Hepatocyte (in vitro differentiated cells): ENCODE results near the gene GJA9.

ENCODE experiments used
- EZH2 ChIP-seq: fragments of 200-600 bp; sonication (generic); IDR thresholded peaks from 2 replicates; pipeline ENCODE4 v1.6.1; 2016; ENCODE audit warnings: antibody characterized with exemption, mild to moderate bottlenecking, borderline replicate concordance
- TF ChIP-seq, protein P1 (sequence below): fragments of 200-600 bp; sonication (generic); IDR thresholded peaks from 2 replicates; pipeline ENCODE4 v1.5.1; 2016; ENCODE audit warnings: antibody characterized with exemption, mild to moderate bottlenecking; ENCODE audit not compliant: poor library complexity

DNA sequence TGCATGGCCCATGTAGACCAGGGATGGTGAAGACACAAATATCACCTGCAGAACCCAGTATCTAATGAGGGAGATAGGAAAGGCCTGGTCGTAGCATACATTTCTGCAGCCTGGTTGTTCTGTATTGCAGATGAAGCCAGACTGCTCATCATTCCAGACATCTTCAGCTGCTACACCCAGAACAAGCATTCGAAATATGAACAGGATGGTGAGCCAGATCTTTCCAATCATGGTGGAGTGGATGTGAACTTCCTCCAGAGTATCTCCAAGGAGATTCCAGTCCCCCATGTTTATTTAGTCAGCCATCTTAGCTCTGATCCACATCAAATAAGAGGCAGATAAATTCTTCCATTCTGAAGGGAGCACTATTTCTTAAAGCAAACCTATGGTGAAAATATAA, 5.6 kb downstream of the GJA9 start:
- TF ChIP-seq, protein P1, sequence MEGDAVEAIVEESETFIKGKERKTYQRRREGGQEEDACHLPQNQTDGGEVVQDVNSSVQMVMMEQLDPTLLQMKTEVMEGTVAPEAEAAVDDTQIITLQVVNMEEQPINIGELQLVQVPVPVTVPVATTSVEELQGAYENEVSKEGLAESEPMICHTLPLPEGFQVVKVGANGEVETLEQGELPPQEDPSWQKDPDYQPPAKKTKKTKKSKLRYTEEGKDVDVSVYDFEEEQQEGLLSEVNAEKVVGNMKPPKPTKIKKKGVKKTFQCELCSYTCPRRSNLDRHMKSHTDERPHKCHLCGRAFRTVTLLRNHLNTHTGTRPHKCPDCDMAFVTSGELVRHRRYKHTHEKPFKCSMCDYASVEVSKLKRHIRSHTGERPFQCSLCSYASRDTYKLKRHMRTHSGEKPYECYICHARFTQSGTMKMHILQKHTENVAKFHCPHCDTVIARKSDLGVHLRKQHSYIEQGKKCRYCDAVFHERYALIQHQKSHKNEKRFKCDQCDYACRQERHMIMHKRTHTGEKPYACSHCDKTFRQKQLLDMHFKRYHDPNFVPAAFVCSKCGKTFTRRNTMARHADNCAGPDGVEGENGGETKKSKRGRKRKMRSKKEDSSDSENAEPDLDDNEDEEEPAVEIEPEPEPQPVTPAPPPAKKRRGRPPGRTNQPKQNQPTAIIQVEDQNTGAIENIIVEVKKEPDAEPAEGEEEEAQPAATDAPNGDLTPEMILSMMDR: no peak
- no peak for TF ChIP-seq EZH2
